Activated naive CD4-positive, alpha-beta T cell treated with anti-CD3 and anti-CD28 coated beads, Interleukin-2, amount 50 U/mL, for 24 hours (primary cell): ENCODE results near the gene NELFCD.
"Not testable (repeated sequence)": the region's sequence is repeated elsewhere in the genome, so short reads cannot be mapped to it uniquely, and the experiment has no call there.

Experiments used
- H3K27ac Mint-ChIP-seq: one replicate; pipeline ENCODE4 v1.8.0; 2021; ENCODE audit warnings: mild to moderate bottlenecking, mixed read lengths
- H3K27me3 Mint-ChIP-seq: one replicate; pipeline ENCODE4 v1.8.0; 2021; ENCODE audit warnings: mixed read lengths
- H3K36me3 Mint-ChIP-seq: one replicate; pipeline ENCODE4 v1.8.0; 2021; ENCODE audit warnings: mixed read lengths
- H3K4me1 Mint-ChIP-seq: one replicate; pipeline ENCODE4 v1.8.0; 2021; ENCODE audit warnings: mixed read lengths
- H3K4me3 Mint-ChIP-seq: one replicate; pipeline ENCODE4 v1.8.0; 2021; ENCODE audit warnings: mild to moderate bottlenecking, mixed read lengths
- H3K9me3 Mint-ChIP-seq: one replicate; pipeline ENCODE4 v1.8.0; 2021; ENCODE audit warnings: mixed read lengths

NELFCD gene

DNA sequence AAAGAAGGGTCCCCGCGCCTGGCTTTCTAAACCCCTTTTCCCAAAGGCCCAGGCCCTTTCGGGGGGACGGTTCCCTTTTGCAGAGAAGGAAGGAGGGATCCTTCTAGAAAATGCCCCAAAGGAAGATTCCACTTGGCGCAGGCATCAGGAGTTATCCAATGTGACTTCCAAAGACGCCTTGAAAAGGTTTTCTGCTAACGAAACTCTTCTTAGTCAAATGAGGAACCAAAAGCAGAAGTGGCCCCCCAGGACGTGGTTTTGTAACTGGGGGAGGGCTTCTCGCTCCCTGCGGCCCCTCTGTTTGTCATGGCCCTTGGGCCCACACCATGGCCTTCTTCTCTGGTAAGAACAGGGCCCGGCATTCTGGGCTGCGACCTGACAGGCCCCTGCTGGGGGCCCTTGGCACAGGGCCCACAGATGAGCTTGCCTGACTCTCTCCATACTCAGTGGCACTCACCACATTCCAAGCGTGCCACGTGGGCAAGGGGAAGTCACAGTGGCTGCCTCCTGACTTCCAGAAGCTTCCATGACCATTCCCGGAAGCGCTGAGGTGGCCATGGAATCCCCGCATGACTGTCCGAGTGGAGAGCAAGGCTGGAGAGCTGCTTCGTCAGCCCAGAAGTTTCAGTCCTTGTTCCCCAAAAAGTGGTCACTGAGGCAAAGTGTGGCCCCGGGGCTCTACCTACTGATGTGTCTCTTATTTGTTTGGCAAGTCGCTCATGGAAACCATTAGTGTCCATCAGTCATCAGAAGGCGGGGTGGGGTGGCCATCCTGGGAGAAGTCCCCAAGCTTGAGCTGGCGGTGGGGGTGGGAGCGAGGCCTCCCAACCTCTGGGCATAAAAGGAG, 26.8 kb downstream of the NELFCD start:
- Mint-ChIP-seq H3K4me3 (peak overlapping the region; percentile 80), H3K36me3 (no peaks in the 10 kb centered on the region), H3K27ac (peak overlapping the region; percentile 55), H3K9me3 (no peaks in the 10 kb centered on the region), H3K4me1 (peaks cover 42% of the 10 kb centered on the region), H3K27me3 (no peaks in the 10 kb centered on the region)

DNA sequence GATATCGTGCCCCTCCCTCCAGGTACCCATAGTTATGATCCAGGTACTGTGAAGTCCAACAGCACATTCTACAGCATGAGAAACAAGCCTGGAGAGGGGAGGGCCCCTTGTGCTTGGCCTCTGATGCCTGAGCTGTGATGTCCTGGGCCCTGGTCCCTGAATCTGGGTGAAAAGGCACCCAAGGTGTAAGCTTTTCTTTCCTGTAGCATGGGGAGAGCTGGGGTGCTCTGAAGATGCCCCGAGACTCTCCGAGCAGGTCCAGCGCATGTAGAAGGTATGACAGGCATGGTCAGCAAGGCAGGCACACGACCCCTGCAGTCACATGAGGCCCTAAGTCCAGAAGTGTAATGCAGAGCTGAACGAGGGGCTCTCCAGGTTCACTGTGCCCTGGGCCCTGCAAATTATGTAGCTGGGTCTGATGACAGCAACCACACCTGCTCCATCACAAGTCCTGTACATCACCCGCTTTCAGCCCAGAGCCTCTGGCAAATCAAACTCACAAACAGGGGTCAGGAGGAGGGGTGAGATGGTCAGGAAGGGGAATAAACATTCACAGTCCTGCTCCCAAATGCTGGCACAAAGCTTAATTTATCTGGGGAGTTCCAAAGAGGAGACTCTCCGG, 27.8 kb downstream of the NELFCD start:
- H3K27ac Mint-ChIP-seq, result no peak overlapping the region
- no peak overlapping the region for H3K4me3 Mint-ChIP-seq
- H3K36me3 Mint-ChIP-seq, result no peaks in the 10 kb centered on the region
- no peaks in the 10 kb centered on the region for H3K27me3 Mint-ChIP-seq
- peaks cover 46% of the 10 kb centered on the region for H3K4me1 Mint-ChIP-seq
- no peaks in the 10 kb centered on the region for H3K9me3 Mint-ChIP-seq

DNA sequence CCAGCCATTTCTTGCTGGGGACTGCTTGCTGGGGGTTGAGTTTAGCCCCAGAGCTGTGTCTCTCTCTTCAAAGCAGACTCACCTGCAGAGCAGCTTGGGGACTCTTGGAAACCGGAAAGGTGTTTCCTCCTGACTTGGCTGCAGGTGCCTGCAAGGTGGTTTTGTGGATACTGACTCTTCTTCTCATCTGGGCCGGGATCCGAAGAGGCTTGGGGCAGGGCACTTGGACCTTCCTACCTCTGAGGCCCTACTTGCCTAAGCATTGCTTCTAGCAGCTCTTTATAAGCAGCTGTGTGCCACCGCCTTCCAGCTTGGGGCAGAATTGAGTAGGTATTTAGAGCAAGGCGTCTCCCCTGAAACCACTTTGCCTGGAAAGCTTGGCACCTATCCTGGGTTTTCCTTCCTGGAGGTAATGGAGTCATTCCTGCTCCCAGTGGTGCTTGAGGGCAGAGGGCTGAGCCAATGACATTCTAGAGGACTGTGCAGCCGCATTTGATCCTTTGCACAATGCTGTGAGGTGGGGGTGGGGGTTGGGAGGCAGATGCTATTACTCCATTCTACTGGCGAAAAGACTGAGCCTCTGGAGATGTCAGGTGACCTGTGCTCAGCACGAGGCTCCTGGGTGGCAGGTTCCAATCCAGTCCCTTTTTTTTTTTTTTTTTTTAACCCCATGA, 29.4 kb downstream of the NELFCD start:
- Mint-ChIP-seq H3K4me3 (no peak overlapping the region), H3K36me3 (no peaks in the 10 kb centered on the region), H3K27ac (no peak overlapping the region), H3K9me3 (no peaks in the 10 kb centered on the region), H3K27me3 (no peaks in the 10 kb centered on the region), H3K4me1 (peaks cover 40% of the 10 kb centered on the region)

- H3K9me3 Mint-ChIP-seq, result no peaks in the 10 kb centered on the region
- no peak overlapping the region for H3K27ac Mint-ChIP-seq
- no peak overlapping the region for H3K4me3 Mint-ChIP-seq
- H3K36me3 Mint-ChIP-seq, result no peaks in the 10 kb centered on the region
- no peaks in the 10 kb centered on the region for H3K27me3 Mint-ChIP-seq
- peaks cover 36% of the 10 kb centered on the region for H3K4me1 Mint-ChIP-seq
Measured at GRCh38 chr20:59010995-59011873, 30.2 kb downstream of the NELFCD start.

DNA sequence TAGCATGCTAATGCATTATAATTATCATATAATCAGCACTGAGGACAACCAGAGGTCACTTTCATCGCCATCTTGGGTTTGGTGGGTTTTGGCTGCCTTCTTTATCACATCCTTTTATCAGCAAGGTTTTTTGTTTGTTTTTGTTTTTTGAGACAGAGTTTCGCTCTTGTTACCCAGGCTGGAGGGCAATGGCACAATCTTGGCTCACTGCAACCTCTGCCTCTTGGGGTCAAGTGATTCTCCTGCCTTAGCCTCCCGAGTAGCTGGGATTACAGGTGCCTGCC, 30.8 kb downstream of the NELFCD start:
- not testable (repeated sequence) for H3K36me3 Mint-ChIP-seq, H3K4me3 Mint-ChIP-seq, H3K27ac Mint-ChIP-seq, H3K27me3 Mint-ChIP-seq, H3K9me3 Mint-ChIP-seq
- peaks cover 41% of the 10 kb centered on the region for H3K4me1 Mint-ChIP-seq

- Mint-ChIP-seq H3K27ac (peak overlapping the region; percentile 46), H3K4me3 (no peak overlapping the region), H3K9me3 (no peaks in the 10 kb centered on the region), H3K27me3 (no peaks in the 10 kb centered on the region), H3K4me1 (peaks cover 54% of the 10 kb centered on the region), H3K36me3 (no peaks in the 10 kb centered on the region)
Measured at GRCh38 chr20:59013031-59013951, 32.2 kb downstream of the NELFCD start.

- H3K4me1 Mint-ChIP-seq, result peaks cover 54% of the 10 kb centered on the region
- no peaks in the 10 kb centered on the region for H3K9me3 Mint-ChIP-seq
- no peaks in the 10 kb centered on the region for H3K36me3 Mint-ChIP-seq
- no peak overlapping the region for H3K27ac Mint-ChIP-seq
- H3K27me3 Mint-ChIP-seq, result no peaks in the 10 kb centered on the region
- H3K4me3 Mint-ChIP-seq, result no peak overlapping the region
Measured at GRCh38 chr20:59013959-59014608, 33.0 kb downstream of the NELFCD start.

GRCh38 chr20:59014680-59015389, 33.8 kb downstream of the NELFCD start:
- Mint-ChIP-seq H3K36me3 (no peaks in the 10 kb centered on the region), H3K9me3 (no peaks in the 10 kb centered on the region), H3K4me3 (no peak overlapping the region), H3K4me1 (peaks cover 54% of the 10 kb centered on the region), H3K27ac (no peak overlapping the region), H3K27me3 (no peaks in the 10 kb centered on the region)

DNA sequence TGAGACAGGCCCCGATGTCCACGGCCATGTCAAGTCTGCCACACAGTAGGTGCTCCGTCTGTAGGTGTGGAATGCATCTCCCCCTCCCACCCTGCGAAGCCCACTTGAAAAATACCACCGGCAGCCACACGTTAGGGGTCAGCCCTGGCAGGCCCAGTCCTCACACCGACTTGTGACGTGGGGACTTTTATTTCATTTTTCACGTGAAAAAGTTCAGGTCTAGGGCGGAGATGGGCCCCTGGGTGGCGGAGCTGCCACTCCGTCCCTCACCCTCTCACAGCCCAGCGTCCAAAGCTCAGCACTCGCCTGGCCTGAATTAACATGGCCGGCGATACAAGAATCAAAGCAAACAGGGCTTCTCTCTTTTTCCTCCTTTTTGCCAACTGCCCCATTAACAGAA, 34.4 kb downstream of the NELFCD start:
- Mint-ChIP-seq H3K9me3 (no peaks in the 10 kb centered on the region), H3K4me3 (no peak overlapping the region), H3K4me1 (peaks cover 54% of the 10 kb centered on the region), H3K36me3 (no peaks in the 10 kb centered on the region), H3K27ac (no peak overlapping the region), H3K27me3 (no peaks in the 10 kb centered on the region)

DNA sequence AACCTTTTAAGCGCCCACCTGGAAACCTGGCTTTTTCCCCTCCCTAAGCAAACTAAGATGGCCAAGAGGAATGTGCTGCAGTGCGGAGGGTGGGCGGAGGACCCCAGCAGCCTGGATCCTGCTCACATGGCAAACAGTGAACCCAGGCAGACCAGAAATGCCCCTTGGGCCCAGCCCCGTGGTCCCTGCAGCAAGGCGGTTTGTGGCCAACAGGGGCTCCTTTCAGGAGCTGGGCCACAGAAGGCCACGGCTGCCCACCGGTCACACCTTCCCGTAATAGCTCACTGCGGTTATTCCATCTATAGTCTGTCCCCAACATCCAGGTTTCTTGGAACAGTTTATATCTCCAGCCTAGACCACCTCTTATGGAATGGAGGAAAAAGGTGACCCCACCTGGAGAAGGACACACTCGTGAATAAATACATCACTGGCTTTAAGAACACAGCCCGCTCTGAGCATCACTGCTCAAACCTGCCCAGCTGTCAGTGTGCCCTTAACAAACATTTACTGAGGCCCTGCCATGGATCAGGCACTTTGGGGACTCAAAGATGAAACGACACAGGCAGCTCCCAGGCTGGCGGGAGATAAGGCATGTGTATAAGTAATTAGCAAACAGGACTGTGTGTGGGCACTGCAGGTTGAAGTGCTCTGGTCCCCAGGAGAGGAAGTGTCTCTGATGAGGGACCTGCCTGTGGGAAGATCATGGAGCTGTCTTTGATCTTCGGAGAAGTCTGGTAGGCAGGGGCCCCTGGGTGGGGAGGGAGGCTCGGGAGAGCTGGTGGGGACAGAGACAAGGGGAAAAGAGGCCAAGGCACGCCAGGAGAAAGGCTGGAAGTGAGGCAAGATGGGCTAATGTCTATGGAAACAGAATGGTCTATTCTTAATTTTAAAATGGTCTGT, 35.0 kb downstream of the NELFCD start:
- peaks cover 58% of the 10 kb centered on the region for H3K4me1 Mint-ChIP-seq
- no peak overlapping the region for H3K27ac Mint-ChIP-seq
- H3K27me3 Mint-ChIP-seq, result no peaks in the 10 kb centered on the region
- no peak overlapping the region for H3K4me3 Mint-ChIP-seq
- no peaks in the 10 kb centered on the region for H3K36me3 Mint-ChIP-seq
- no peaks in the 10 kb centered on the region for H3K9me3 Mint-ChIP-seq

DNA sequence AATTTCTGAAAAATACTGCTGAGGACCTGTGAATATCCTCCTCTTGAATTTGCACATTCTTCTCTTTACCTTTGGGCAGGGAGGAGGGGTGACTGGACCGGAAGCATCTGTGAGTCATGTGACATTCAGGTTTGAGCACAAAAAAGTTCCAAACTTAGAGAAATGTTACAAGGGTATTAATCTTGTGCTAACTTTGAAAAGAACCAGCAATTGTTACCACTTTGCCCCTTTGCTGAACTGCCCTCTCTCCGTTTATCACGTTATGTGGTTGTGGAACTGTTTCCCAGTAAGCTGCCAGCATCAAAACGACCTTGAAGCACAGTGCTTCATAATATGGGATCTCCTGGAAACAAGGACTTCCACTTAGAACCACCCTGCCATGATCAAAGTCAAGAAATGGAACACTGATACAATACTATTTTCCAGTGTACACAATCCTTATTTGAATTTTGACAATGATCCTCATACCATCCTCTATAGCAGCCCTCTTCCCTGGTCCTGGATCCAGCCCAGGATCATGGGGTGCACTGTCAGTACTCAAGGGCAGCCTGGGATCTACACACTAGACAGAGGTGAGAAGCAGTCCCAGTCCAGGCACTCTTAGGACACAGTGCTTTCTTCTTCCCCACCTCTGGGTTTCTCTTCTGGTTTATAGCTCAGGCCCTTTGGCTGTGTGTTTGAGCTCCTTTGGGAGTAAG, 35.9 kb downstream of the NELFCD start:
- Mint-ChIP-seq H3K4me1 (peaks cover 54% of the 10 kb centered on the region), H3K36me3 (no peaks in the 10 kb centered on the region), H3K27ac (peak overlapping the region; percentile 46), H3K9me3 (no peaks in the 10 kb centered on the region), H3K27me3 (no peaks in the 10 kb centered on the region), H3K4me3 (peak overlapping the region; percentile 58)

- Mint-ChIP-seq H3K4me1 (peaks cover 49% of the 10 kb centered on the region), H3K4me3 (no peak overlapping the region), H3K27ac (no peak overlapping the region), H3K36me3 (peaks cover 4% of the 10 kb centered on the region), H3K9me3 (no peaks in the 10 kb centered on the region), H3K27me3 (no peaks in the 10 kb centered on the region)
Measured at GRCh38 chr20:59017493-59018231, 36.6 kb downstream of the NELFCD start.
